HG03045 (cell line): ENCODE data around the gene MPV17L2.
"Not testable (repeated sequence)": the region's sequence is repeated elsewhere in the genome, so short reads cannot be mapped to it uniquely, and the experiment has no call there.

Experiments
- ATAC-seq: cut with Tn5 transposase; IDR thresholded peaks from one replicate; pipeline ENCODE4 v1.9.1; 2021; ENCODE audit warnings: mild to moderate bottlenecking, moderate library complexity; ENCODE audit not compliant: unreplicated experiment

MPV17L2 gene

GRCh38 chr19:18185538-18185937, 7.5 kb upstream of the MPV17L2 start:
- no peak for ATAC-seq

GRCh38 chr19:18190278-18190677, 2.7 kb upstream of the MPV17L2 start:
- ATAC-seq: no peak

- ATAC-seq: no peak
Observed at GRCh38 chr19:18191640-18192062, 1.4 kb upstream of the MPV17L2 start.

GRCh38 chr19:18193388-18194180, 566 bp downstream of the MPV17L2 start:
- ATAC-seq: no peak

DNA sequence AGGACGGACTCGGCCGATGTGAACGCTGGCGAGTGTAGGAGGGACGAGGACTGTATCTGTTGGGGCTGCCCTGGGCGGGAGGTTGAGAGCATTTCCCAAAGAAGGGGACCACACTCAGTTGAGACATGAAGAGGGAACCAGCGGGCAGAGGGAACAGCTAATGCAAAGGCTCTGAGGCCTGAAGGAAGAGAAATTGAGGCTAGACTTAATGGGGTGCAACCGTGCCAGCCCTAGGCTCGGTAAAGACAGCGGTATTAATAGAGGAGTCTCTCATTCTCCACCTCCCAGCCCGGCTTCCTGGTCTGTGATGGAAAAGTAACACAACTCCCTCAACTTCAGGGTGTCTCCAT, 1.1 kb downstream of the MPV17L2 start:
- no peak for ATAC-seq

DNA sequence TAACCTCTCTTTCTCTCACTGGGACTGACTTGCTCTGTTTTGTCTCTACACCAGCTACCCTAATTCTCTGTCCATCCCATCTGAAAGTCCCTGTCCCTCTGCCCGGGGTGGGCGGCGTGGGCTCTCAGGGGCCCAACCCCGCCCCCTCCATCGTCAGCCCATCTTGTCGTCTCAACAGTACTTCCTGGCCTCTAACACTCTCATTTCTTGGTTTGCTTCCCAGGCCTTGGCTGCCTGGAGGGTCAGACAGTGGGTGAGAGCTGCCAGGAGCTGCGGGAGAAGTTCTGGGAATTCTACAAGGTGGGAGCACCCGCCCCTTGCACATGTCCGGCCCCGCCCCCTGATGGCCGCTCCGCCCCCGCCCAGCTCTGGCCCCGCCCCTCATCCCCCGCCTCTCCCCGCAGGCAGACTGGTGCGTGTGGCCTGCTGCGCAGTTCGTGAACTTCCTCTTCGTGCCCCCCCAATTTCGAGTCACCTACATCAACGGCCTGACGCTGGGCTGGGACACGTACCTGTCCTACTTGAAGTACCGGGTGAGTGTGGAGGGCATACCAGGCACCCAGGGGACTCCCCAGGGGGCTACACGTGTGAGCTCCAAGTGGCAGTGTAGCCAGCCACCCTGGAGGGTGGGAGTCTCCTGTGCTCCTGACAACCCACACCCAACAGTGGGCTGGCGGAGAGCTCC, 1.7 kb downstream of the MPV17L2 start:
- ATAC-seq: no peak

DNA sequence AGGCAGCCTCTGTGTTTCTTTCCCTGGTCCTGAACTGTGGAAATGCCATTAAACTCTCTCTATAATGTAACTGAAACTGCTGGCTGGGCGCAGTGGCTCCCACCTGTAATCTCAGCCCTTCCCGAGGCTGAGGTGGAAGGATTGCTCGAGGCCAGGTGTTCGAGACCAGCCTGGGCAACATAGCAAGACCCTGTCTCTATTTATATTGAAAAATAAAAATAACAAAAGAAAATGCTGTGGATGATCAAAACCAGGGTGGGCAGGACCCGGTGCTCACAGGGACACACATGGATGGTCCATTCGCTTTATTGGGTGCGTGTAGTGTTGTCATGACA, 3.5 kb downstream of the MPV17L2 start:
- no peak for ATAC-seq

DNA sequence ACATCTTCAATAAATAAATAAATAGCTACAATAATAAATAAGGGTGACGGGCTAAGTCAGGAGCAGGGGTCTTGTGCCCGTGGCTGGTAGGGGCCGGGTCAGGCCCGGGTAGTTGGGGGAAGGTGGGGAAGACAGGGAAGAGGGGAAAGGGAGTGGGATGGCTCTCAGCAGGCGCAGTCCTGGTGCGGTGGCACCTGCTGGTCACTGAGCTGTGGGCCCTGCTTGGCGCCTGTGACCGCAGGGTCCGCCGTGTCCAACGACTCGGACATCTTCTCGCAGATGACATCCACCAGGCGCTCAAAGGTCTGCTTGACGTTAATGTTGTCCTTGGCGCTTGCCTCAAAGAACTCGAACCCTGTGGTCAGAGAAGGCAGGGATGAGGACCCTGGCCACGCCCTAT, 4.3 kb downstream of the MPV17L2 start:
- no peak for ATAC-seq

DNA sequence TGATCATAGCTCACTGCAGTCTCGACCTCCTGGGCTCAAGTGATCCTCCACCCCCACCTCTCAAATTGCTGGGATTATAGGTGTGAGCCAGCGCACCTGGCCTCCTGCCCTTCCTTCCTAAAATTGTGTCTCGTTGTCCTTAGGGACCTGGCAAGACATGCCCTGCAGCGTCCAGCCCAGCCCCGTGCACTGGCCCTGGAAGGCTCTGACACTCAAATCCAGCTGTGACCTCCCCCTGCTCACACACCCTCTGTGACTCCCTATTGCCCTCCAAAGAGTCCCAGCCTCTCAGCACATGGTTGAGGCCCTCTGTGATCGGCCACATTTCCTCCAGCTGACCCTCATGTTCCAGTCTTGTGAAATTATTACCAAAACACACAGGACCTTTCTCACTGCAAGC, 4.9 kb downstream of the MPV17L2 start:
- ATAC-seq: no peak

- ATAC-seq: no peak
Observed at GRCh38 chr19:18198374-18198773, 5.4 kb downstream of the MPV17L2 start.

GRCh38 chr19:18202397-18202777, 9.4 kb downstream of the MPV17L2 start:
- ATAC-seq: no peak

DNA sequence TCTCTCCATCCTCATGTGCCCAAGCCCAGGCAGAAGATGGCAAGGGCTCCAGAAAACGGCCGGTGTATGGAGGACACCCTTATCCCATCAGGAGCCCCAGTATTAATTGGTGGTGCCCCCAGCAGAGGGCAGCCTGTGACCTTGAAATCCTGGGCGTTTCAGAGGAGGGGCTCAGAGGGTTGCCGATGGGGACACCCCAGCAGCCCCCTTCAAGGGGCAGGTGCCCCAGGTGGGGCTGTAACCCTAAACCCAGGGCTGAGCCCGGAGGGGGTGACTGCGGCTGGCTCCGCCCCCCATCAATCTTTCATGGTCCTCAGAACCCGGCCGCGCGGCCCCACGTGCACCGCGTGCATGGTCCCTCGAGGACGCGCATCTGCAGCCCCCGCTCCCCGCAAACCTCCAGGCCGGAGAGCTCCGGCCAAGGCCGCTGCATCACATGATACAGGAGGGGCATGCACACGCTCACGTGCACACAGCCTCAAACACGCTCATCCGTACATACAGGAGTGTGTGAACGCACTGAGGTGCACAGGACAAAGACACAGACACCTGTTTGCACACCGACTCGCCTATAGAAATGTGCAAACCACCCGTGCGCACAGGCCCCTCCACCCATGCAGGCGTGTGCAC, 9.9 kb downstream of the MPV17L2 start:
- no peak for ATAC-seq

- ATAC-seq: no peak
Observed at GRCh38 chr19:18203408-18203862, 10.4 kb downstream of the MPV17L2 start.

DNA sequence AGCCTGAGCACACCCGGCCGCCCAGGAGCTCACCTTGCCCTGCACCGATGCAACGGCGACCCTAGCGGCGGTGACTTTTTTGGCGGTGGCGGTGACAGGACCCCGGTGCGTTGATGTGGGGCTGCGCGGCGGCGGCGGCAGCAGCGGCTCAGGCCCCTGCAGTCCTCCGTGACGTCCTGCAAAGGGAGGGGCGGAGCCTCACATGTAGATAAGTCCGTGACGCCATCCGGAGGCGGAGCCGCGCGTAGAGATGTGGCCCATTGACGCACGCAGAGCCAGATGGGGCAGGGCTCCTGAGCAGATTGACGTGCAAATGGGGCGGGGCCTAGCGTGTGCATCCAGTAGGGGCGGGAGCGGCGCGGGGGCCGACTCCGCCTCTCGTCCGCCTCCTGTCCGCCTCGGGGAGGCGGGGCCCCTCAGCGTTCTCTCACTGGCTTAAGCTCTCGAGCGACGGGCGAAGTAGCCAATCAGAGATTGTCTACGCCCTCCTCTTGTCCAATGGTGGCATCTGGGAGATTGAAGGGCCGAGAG, 10.9 kb downstream of the MPV17L2 start, which contains the start of gene RAB3A:
Gene RAB3A (minus strand): TSS at position 180 of the 531 bp plus-strand sequence. CDS start 1,302 bp downstream, outside the sequence.
- ATAC-seq: peak; percentile 86

DNA sequence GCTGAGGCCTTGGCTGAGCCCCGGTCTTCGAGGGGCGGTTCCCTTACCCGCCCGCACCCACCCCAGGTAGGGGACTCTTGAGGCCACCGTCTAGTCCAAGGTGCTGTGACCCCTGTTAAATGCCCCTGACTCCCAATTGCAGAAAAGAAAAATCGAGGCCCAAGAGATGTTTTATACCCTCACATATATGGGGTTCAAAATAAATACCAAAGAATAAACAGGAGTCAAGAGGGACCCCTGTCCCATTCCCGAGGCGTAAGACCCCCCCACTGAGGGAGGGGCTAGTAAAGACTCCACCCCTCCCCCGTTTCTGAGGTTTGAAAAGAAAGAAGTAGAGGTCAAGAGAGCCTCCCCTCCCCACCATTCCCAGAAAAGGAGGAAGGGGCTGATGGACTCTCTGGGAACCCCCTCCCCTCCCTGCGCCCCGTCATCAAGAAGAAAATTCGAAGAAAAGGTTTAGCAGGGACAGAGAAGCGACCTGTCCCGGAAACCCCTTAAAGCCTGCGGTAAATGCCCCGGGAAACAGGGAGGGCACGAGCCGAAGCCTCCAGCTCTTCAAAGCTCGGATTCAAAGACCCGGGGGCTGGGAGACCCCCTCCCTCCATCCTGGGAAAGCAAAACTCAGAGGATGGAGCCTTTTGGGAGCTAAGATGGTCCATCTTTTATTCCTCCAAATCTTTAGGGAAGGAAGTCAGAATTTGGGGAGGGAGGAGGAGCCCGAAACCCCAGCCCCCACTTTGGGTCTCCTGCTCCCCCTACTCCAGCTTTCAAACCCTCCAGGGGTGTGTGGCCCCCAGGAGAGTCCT, 11.6 kb downstream of the MPV17L2 start:
- ATAC-seq: peak; percentile 21

DNA sequence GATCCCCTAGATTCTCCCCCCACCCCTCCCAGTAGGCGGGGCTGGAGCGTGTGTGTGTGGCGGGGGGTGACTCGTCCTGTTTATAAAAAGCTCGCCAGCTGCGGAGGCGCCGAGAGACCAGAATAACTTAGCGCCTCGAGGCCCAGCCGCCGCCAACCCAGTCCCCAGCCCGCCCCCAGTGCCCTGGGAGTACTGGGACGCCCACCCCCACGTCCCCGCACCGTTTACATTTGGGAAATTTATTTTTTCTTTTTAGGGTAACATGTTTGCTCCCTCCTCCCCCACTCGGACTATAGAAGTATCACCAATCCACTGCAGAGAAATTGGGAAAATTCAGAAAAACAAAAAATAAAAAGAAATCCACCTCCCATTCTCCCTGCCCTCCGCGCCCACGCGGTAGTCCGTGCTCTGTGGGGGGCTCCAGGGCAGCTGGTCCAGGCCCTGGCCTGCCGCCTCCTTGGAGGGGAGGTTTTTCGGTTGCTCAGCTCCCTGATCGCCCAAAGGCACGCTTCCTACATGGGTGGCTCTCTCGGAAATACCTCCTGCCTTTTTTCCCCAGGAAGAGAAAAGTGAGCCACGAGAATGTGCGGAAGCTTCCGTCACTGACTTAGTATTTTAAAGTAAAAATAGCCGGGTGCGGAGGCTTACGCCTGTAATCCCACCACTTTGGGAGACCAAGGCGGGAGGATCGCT, 12.3 kb downstream of the MPV17L2 start:
- no peak for ATAC-seq

DNA sequence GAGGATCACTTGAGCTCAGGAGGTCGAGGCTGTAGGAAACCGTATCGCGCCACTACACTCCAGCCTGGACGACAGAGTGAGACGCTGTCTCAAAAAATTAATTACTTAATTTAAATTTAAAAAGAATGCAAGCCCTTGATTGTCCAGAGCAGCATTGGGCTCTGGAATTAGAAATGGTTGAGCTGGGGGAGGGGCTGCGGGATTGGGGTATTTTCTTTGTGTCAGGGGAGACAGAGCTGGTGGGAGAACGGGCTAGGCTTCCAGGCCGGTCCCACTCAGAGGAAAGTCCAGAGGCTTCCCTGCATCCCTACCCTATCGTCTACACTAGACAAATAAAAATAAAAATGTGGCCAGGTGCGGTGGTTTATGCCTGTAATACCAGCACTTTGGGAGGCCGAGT, 13.0 kb downstream of the MPV17L2 start:
- ATAC-seq: no peak

DNA sequence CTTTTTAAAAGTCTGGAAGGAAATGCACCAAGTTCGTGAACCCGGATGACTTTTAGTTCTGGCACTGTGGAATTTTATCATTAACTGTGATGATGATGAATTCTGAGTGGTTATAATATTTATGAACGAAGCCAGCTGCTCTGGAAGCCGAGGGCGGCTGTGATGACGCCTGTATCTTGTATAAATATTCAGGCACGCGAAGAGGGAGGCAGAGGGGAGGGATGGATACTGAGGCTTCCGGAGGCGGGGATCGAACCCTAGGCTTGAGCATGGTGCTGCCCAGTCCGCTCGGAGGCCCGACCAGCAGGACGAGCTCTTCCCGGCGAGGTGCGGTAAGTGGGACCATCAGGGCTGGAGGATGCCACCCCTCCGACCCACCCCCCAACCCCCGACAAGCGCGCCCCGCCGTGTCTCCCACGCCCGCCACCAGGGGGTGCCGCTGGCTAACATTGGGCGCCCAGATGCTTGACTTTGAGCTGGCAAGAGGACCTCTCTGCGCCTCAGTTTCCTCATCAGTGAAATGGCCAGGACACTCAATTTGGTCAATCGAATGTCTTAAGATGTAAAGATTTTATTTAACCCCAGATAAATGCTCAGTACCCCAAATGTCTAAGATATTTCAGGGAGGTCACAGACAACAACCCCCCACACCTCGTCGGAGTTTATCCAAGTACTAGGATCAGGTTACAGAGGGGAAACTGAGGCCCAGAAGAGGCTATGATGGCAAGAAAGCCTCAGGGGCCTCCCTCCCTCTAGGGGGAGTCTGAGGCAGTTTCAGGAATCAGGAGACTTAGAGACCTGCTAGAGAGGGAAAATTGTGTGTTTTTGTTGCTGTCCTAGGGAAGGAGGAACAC, 15.3 kb downstream of the MPV17L2 start:
- ATAC-seq: no peak

DNA sequence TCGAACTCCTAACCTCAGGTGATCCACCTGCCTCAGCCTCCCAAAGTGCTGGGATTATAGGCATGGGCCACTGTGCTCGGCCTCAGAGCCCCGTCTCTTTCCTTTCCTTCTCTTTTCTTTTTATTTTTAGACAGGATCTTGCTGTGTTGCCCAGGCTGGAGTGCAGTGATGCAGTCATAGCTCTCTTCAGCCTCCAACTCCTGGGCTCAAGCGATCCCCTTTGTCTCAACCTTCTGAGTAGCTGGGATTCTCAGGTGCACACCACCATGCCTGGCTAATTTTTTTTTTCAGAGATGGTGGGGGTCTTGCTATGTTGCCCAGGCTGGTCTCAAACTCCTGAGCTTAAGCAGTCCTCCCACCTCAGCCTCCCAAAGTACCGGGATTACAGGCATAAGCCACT, 16.9 kb downstream of the MPV17L2 start:
- ATAC-seq: not testable (repeated sequence)
